GM18511 (cell line): ENCODE data around the gene SYT7.

Experiments
- ATAC-seq: cut with Tn5 transposase; IDR thresholded peaks from one replicate; pipeline ENCODE4 v1.9.1; 2021; ENCODE audit warnings: mild to moderate bottlenecking, moderate library complexity; ENCODE audit not compliant: unreplicated experiment

The SYT7 gene

GRCh38 chr11:61609000-61609979 is 28.4 kb upstream of the SYT7 start:
- ATAC-seq, result no peak

GRCh38 chr11:61607920-61608599 is 27.2 kb upstream of the SYT7 start:
- no peak for ATAC-seq

- no peak for ATAC-seq
These were observed 26.6 kb upstream of the SYT7 start for GRCh38 chr11:61607426-61607825.

GRCh38 chr11:61603667-61604066 is 22.8 kb upstream of the SYT7 start:
- ATAC-seq, result no peak

GRCh38 chr11:61602775-61603569 is 22.1 kb upstream of the SYT7 start:
- ATAC-seq, result no peak

- no peak for ATAC-seq
These were observed 20.6 kb upstream of the SYT7 start for GRCh38 chr11:61601512-61601911.

GRCh38 chr11:61599968-61600710 is 19.3 kb upstream of the SYT7 start:
- ATAC-seq, result no peak

- ATAC-seq, result no peak
These were observed 18.3 kb upstream of the SYT7 start for GRCh38 chr11:61598886-61599868.

- no peak for ATAC-seq
These were observed 17.5 kb upstream of the SYT7 start for GRCh38 chr11:61598374-61598773.

GRCh38 chr11:61596990-61597389 is 16.1 kb upstream of the SYT7 start:
- ATAC-seq, result no peak

- ATAC-seq, result no peak
These were observed 15.7 kb upstream of the SYT7 start for GRCh38 chr11:61596542-61596941.

- ATAC-seq, result no peak
These were observed 14.0 kb upstream of the SYT7 start for GRCh38 chr11:61594907-61595257.

- no peak for ATAC-seq
These were observed 12.3 kb upstream of the SYT7 start for GRCh38 chr11:61593151-61593550.

- ATAC-seq, result no peak
These were observed 11.3 kb upstream of the SYT7 start for GRCh38 chr11:61592176-61592575.

- ATAC-seq, result no peak
These were observed 9.1 kb upstream of the SYT7 start for GRCh38 chr11:61589961-61590360.

- no peak for ATAC-seq
These were observed 7.9 kb upstream of the SYT7 start for GRCh38 chr11:61588728-61589191.

- ATAC-seq, result no peak
These were observed 7.3 kb upstream of the SYT7 start for GRCh38 chr11:61587951-61588727.

GRCh38 chr11:61587541-61587941 is 6.7 kb upstream of the SYT7 start:
- no peak for ATAC-seq
